GM21825 (cell line): ENCODE measurements around the gene ADAMTS14.

ENCODE experiments used
- ATAC-seq: cut with Tn5 transposase; IDR thresholded peaks from one replicate; pipeline ENCODE4 v1.9.1; 2021; ENCODE audit warnings: mild to moderate bottlenecking, moderate library complexity; ENCODE audit not compliant: unreplicated experiment

Gene ADAMTS14

GRCh38 chr10:70674560-70675495 lies 2.5 kb downstream of the ADAMTS14 start:
- ATAC-seq = no peak

DNA sequence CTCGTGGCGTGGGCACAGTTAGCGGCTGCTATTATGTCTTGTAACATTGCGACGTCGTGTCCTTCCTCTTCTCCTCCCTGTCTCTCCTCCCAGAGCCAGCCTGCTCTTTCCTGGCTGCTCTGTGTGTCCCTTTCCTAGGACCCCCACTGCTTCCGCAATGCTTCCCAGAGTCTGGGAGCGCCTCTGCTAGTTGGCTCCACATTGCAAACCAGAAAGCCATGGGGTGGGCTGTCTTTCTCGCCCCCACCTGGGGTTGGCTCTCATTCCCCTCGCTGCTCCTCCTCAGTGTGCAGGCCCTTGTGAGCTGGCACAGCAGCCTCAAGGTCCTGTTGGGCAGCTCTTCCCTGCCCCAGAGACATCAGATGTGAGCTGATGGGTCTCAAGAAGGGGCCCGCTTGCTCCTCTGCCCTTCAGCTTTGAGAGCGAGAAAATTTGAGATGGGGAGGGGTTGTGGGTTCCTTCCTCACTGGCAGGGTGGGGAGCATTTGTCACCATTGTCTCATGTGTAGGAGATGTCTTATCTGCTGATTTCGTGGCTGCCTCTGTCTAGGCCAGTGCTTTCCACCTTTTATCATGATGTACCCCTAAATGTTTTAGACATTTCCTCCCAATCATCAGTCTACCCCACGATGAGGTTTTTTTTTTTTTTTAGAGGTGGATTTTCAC lies 3.3 kb downstream of the ADAMTS14 start:
- no peak for ATAC-seq

- no peak for ATAC-seq
These were observed 4.2 kb downstream of the ADAMTS14 start for GRCh38 chr10:70676511-70676910.

- no peak for ATAC-seq
These were observed 4.7 kb downstream of the ADAMTS14 start for GRCh38 chr10:70677016-70677415.

GRCh38 chr10:70677620-70678249 lies 5.4 kb downstream of the ADAMTS14 start:
- no peak for ATAC-seq

DNA sequence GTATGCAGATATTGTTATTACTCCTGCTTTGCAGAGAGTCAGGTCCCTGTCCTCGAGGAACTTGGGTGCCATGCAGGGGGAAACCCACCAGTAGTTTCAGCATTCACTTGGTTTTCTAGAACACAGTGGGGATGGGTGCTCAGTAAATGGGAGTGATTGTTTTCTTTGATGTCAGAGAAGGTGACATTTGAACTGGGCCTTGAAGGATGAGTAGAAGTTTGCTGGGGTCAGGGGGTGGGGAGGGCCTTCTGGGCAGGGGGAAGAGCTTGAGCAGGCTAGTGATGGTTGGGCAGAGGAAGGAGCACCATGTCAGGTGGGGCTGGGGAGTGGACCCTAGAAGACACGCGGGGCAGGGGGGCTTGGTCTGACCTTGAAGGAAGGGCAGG lies 5.9 kb downstream of the ADAMTS14 start:
- ATAC-seq = no peak

GRCh38 chr10:70678757-70679489 lies 6.6 kb downstream of the ADAMTS14 start:
- no peak for ATAC-seq

DNA sequence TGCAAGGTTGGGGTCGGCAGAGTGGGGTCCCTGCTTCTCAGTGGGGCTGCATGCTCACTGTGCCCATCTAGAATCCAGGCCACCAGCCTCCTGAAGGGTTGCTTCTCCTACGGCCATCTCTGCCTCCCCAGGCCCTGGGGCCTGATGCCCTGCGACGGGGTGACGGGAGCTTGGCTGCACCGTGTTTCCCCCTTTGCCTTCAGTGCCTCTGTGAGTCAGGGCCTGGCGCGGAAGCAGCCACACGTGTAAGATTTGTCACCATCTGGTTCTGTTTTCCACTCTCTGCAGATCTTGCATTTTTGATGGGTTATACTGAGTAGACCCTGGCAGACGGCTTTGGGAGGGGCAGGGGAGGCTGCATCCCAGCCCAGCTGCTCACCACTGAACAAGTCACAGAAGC lies 7.2 kb downstream of the ADAMTS14 start:
- ATAC-seq = no peak

- no peak for ATAC-seq
These were observed 8.8 kb downstream of the ADAMTS14 start for GRCh38 chr10:70680899-70681730.

GRCh38 chr10:70681731-70682005 lies 9.4 kb downstream of the ADAMTS14 start:
- no peak for ATAC-seq

DNA sequence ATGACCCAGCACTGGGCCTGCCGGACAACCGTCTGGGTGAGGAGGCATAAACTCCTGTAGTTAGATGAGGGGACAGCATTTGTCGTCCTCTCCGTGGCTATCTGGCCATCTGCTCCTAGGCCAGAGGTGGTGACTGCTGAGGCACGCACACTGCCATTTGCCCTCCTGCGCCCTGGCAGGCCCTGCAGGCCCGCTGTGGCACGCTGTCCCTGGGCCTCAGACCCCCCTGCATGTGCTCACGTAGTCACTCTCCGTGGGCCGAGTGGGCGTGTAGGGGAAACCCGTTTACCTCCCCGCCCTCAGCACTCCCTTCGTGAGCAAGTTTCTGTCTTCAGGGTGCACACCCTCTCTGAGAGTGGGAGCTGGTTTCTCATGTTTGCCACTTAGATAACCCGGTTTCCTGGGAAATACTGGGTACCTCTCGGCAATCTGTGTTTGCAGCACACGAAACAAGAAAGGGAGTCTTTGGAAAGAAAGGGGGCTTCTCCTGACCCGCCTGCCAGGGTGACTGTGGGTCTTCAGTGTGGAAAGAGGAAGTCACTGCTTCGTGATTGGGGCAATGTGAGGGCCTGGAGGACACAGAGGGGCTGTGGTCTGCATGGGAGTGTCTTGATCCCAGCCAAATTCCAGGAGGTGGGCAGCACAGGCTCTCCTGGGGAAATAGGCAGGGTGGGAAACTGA lies 10.8 kb downstream of the ADAMTS14 start:
- no peak for ATAC-seq

GRCh38 chr10:70683601-70683934 lies 11.3 kb downstream of the ADAMTS14 start:
- ATAC-seq = no peak

GRCh38 chr10:70683940-70684339 lies 11.6 kb downstream of the ADAMTS14 start:
- no peak for ATAC-seq

DNA sequence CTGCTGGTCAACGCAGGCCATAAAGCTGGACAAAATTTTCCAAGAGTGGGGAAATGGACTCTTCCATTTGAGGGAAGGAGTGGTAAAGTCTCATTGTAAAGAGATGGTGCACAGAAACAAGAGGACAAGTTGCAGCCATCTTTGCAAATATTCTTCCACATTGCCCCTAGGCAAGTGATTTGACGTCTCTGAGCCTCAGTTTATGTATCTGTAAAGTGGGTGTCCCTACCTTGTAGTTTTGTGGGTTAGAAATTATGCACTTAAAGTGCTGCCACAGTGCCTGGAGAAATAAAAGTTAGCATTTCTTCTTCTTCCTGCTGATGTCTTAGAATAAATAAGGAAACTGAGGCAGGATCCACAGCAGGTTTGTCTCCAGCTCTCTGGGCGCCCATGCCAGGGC lies 12.1 kb downstream of the ADAMTS14 start:
- ATAC-seq = no peak

GRCh38 chr10:70684839-70685454 lies 12.6 kb downstream of the ADAMTS14 start:
- no peak for ATAC-seq

- ATAC-seq = no peak
These were observed 13.2 kb downstream of the ADAMTS14 start for GRCh38 chr10:70685455-70685911.

DNA sequence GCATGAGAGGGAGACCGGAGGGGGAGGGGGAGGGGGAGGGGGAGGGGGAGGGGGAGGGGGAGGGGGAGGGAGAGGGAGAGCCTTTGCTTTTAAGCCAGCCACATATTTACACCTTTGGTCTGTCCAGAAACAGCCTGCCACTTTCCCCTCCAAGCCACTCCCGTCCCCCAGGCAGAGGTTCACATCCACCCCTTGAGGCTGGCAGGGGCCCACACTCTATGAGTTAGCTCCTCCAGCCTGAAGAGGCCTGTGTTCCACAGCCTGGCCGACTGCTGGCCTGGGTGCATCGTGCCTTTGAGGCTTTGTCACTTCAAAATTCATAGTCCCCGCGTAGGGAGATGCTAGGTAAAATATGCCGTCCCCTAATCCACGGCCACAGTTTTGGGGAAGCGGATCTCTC lies 16.5 kb downstream of the ADAMTS14 start:
- ATAC-seq = no peak

GRCh38 chr10:70689661-70690060 lies 17.4 kb downstream of the ADAMTS14 start:
- no peak for ATAC-seq

- ATAC-seq = no peak
These were observed 18.3 kb downstream of the ADAMTS14 start for GRCh38 chr10:70690589-70690988.
